ENCODE data around the gene A1CF. TPM values are rescaled to one million over a fixed set of nuclear protein-coding genes. Genes with fewer than 3 reads are reported as not detected.

The A1CF gene
- polyA plus RNA-seq, 3 donors, result not detected

GRCh38 chr10:50837095-50837494 is 48.3 kb downstream of the A1CF start:
- intact Hi-C loops (cut with micrococcal nuclease), result no loop called here

GRCh38 chr10:50832171-50832751 is 53.2 kb downstream of the A1CF start:
- H3K79me2 ChIP-seq (ENCODE audit: insufficient read depth, low read length), result no peaks in the 10 kb centered on the region
- no peaks in the 10 kb centered on the region for H3K27me3 ChIP-seq (ENCODE audit: control insufficient read depth in 2 of 2, insufficient read depth in 2 of 2, low read length in 2 of 2)
- no peaks in the 10 kb centered on the region for H3K9me3 ChIP-seq (replicated peaks in 1 of 2; ENCODE audit: control insufficient read depth in 1 of 2, insufficient read depth in 1 of 2, low read length in 2 of 2)
- H3K27ac ChIP-seq (ENCODE audit: low read depth in 1 of 2, low read length in 2 of 2), result no peak overlapping the region
- no peaks in the 10 kb centered on the region for H3K36me3 Mint-ChIP-seq
- H3K4me1 ChIP-seq (ENCODE audit: control insufficient read depth in 1 of 2, insufficient read depth in 2 of 2, low read length in 2 of 2), result no peaks in the 10 kb centered on the region
- no peak overlapping the region for H3K4me3 ChIP-seq (replicated peaks in 1 of 3; ENCODE audit: low read depth in 2 of 3, low read length in 3 of 3)
- H2AFZ ChIP-seq (ENCODE audit: insufficient read depth, low read depth, low read length, poor library complexity, severe bottlenecking), result no peak overlapping the region
- no peak overlapping the region for H3K4me2 ChIP-seq (replicated peaks; ENCODE audit: extremely low read depth, low read length, poor library complexity, severe bottlenecking)
- H3K9ac ChIP-seq (ENCODE audit: insufficient read depth, low read length, poor library complexity, severe bottlenecking), result no peak overlapping the region
- H3K27me3 Mint-ChIP-seq (ENCODE audit: low read depth in 3 of 3), result no peaks in the 10 kb centered on the region
- no peaks in the 10 kb centered on the region for H3K36me3 ChIP-seq (replicated peaks in 1 of 2; ENCODE audit: control insufficient read depth in 1 of 2, insufficient read depth in 2 of 2, low read length in 2 of 2)
- H3K9me3 Mint-ChIP-seq, result peaks cover 0 to 7% (median 0%) of the 10 kb centered on the region in 7 donors
- DNase-seq, result no peak
- H4K20me1 ChIP-seq (ENCODE audit: insufficient read depth, low read length), result no peaks in the 10 kb centered on the region
- no peak overlapping the region for H3K27ac Mint-ChIP-seq
- no peak for TF ChIP-seq CTCF (IDR thresholded peaks at IDR 0.05)
- H3K4me3 Mint-ChIP-seq, result no peak overlapping the region
- H3K4me1 Mint-ChIP-seq, result no peaks in the 10 kb centered on the region
- WGBS (ENCODE audit: insufficient coverage), result no CpG with 5 or more reads among the region's 3 CpGs
- intact Hi-C loops (cut with micrococcal nuclease), result no loop called here

More at GRCh38 chr10:50837095-50837494, 48.3 kb downstream of the A1CF start:
- no CpG with 5 or more reads among the region's 1 CpG for WGBS (ENCODE audit: insufficient coverage)
- H3K4me3 Mint-ChIP-seq, result no peak overlapping the region
- no peaks in the 10 kb centered on the region for H3K4me1 ChIP-seq (ENCODE audit: control insufficient read depth in 1 of 2, insufficient read depth in 2 of 2, low read length in 2 of 2)
- no peaks in the 10 kb centered on the region for H3K9me3 ChIP-seq (replicated peaks in 1 of 2; ENCODE audit: control insufficient read depth in 1 of 2, insufficient read depth in 1 of 2, low read length in 2 of 2)
- H3K27ac ChIP-seq (ENCODE audit: low read depth in 1 of 2, low read length in 2 of 2), result no peak overlapping the region
- H3K4me1 Mint-ChIP-seq, result no peaks in the 10 kb centered on the region
- TF ChIP-seq CTCF (IDR thresholded peaks at IDR 0.05), result no peak
- H3K36me3 Mint-ChIP-seq, result no peaks in the 10 kb centered on the region
- no peak for DNase-seq
- no peak overlapping the region for H3K27ac Mint-ChIP-seq
- H4K20me1 ChIP-seq (ENCODE audit: insufficient read depth, low read length), result no peaks in the 10 kb centered on the region
- H3K9ac ChIP-seq (ENCODE audit: insufficient read depth, low read length, poor library complexity, severe bottlenecking), result no peak overlapping the region
- H3K9me3 Mint-ChIP-seq, result peaks cover 0 to 7% (median 0%) of the 10 kb centered on the region in 7 donors
- H3K79me2 ChIP-seq (ENCODE audit: insufficient read depth, low read length), result no peaks in the 10 kb centered on the region
- H3K4me3 ChIP-seq (replicated peaks in 1 of 3; ENCODE audit: low read depth in 2 of 3, low read length in 3 of 3), result no peak overlapping the region
- peaks cover 0 to 2% (median under 1%) of the 10 kb centered on the region in 3 donors for H3K27me3 Mint-ChIP-seq (ENCODE audit: low read depth in 3 of 3)
- H3K27me3 ChIP-seq (ENCODE audit: control insufficient read depth in 2 of 2, insufficient read depth in 2 of 2, low read length in 2 of 2), result no peaks in the 10 kb centered on the region
- H2AFZ ChIP-seq (ENCODE audit: insufficient read depth, low read depth, low read length, poor library complexity, severe bottlenecking), result no peak overlapping the region
- H3K4me2 ChIP-seq (replicated peaks; ENCODE audit: extremely low read depth, low read length, poor library complexity, severe bottlenecking), result no peak overlapping the region
- no peaks in the 10 kb centered on the region for H3K36me3 ChIP-seq (replicated peaks in 1 of 2; ENCODE audit: control insufficient read depth in 1 of 2, insufficient read depth in 2 of 2, low read length in 2 of 2)

All from CD14-positive monocyte (primary cell).